GM18517 (cell line): ENCODE data around the gene LHX2.

ENCODE experiments used
- ATAC-seq: cut with Tn5 transposase; IDR thresholded peaks from one replicate; pipeline ENCODE4 v1.9.1; 2021; ENCODE audit warnings: mild to moderate bottlenecking, moderate library complexity; ENCODE audit not compliant: unreplicated experiment

LHX2 gene

GRCh38 chr9:124029617-124030016 lies 18.0 kb downstream of the LHX2 start:
- no peak for ATAC-seq

GRCh38 chr9:124030969-124031451 lies 19.4 kb downstream of the LHX2 start:
- no peak for ATAC-seq

- ATAC-seq = no peak
Observed at GRCh38 chr9:124032247-124032646, 20.7 kb downstream of the LHX2 start.

- no peak for ATAC-seq
Observed at GRCh38 chr9:124033348-124033747, 21.8 kb downstream of the LHX2 start.

- no peak for ATAC-seq
Observed at GRCh38 chr9:124033967-124034366, 22.4 kb downstream of the LHX2 start.

- no peak for ATAC-seq
Observed at GRCh38 chr9:124035001-124035650, 23.6 kb downstream of the LHX2 start.

- ATAC-seq = no peak
Observed at GRCh38 chr9:124036578-124036977, 25.0 kb downstream of the LHX2 start.

GRCh38 chr9:124037790-124038189 lies 26.2 kb downstream of the LHX2 start:
- no peak for ATAC-seq

- ATAC-seq = no peak
Observed at GRCh38 chr9:124038239-124038638, 26.7 kb downstream of the LHX2 start.

- no peak for ATAC-seq
Observed at GRCh38 chr9:124038790-124039633, 27.4 kb downstream of the LHX2 start.

- ATAC-seq = no peak
Observed at GRCh38 chr9:124040186-124040931, 28.8 kb downstream of the LHX2 start.

- no peak for ATAC-seq
Observed at GRCh38 chr9:124040935-124041816, 29.6 kb downstream of the LHX2 start.

GRCh38 chr9:124041817-124042116 lies 30.2 kb downstream of the LHX2 start:
- no peak for ATAC-seq

- ATAC-seq = no peak
Observed at GRCh38 chr9:124042201-124042721, 30.7 kb downstream of the LHX2 start.

GRCh38 chr9:124044448-124044847 lies 32.9 kb downstream of the LHX2 start:
- ATAC-seq = no peak

GRCh38 chr9:124045076-124045829 lies 33.7 kb downstream of the LHX2 start:
- no peak for ATAC-seq

GRCh38 chr9:124045830-124046177 lies 34.2 kb downstream of the LHX2 start:
- ATAC-seq = no peak

GRCh38 chr9:124046189-124046588 lies 34.6 kb downstream of the LHX2 start:
- ATAC-seq = no peak

GRCh38 chr9:124047251-124047672 lies 35.7 kb downstream of the LHX2 start:
- no peak for ATAC-seq

- no peak for ATAC-seq
Observed at GRCh38 chr9:124050955-124051354, 39.4 kb downstream of the LHX2 start.
